ENCODE data around the gene SPESP1. TPM values are rescaled to one million over a fixed set of nuclear protein-coding genes. Genes with fewer than 3 reads are reported as not detected.
A peak's percentile ranks its signal among the peaks of the same experiment; 100 is the strongest.

Gene SPESP1
- total RNA-seq, 1 donor from 2014 or later: 2.0 TPM

GRCh38 chr15:68894208-68894607 is 36.1 kb upstream of the SPESP1 start:
- Histone ChIP-seq H3K4me3 (no peak overlapping the region), H3K27ac (no peak overlapping the region), H3K4me1 (no peaks in the 10 kb centered on the region), H3K9me3 (no peaks in the 10 kb centered on the region), H3K27me3 (ENCODE audit: low read depth) (peaks cover 7% of the 10 kb centered on the region), H3K36me3 (no peaks in the 10 kb centered on the region)
- intact Hi-C loops (cut with DNase I): no loop called here
- no peak for DNase-seq
- no peak for ATAC-seq
- no peak for TF ChIP-seq CTCF (IDR thresholded peaks at IDR 0.05)

- no peaks in the 10 kb centered on the region for H3K36me3 ChIP-seq
- H3K27ac ChIP-seq: no peak overlapping the region
- intact Hi-C loops (cut with DNase I): no loop called here
- H3K9me3 ChIP-seq: no peaks in the 10 kb centered on the region
- ATAC-seq (no peak), DNase-seq (no peak)
- no peaks in the 10 kb centered on the region for H3K4me1 ChIP-seq
- TF ChIP-seq CTCF (IDR thresholded peaks at IDR 0.05): no peak
- H3K4me3 ChIP-seq: no peak overlapping the region
- peaks cover 7% of the 10 kb centered on the region for H3K27me3 ChIP-seq (ENCODE audit: low read depth)
Measured at GRCh38 chr15:68896178-68896577, 34.1 kb upstream of the SPESP1 start.

- DNase-seq (no peak), ATAC-seq (no peak)
- intact Hi-C loops (cut with DNase I): no loop called here
- TF ChIP-seq CTCF (IDR thresholded peaks at IDR 0.05): no peak
- Histone ChIP-seq H3K27ac (no peak overlapping the region), H3K4me3 (no peak overlapping the region), H3K36me3 (no peaks in the 10 kb centered on the region), H3K27me3 (ENCODE audit: low read depth) (peaks cover 7% of the 10 kb centered on the region), H3K9me3 (no peaks in the 10 kb centered on the region), H3K4me1 (no peaks in the 10 kb centered on the region)
Measured at GRCh38 chr15:68897016-68897415, 33.3 kb upstream of the SPESP1 start.

- Histone ChIP-seq H3K9me3 (no peaks in the 10 kb centered on the region), H3K27ac (no peak overlapping the region), H3K4me1 (no peaks in the 10 kb centered on the region), H3K27me3 (ENCODE audit: low read depth) (no peaks in the 10 kb centered on the region), H3K4me3 (no peak overlapping the region), H3K36me3 (no peaks in the 10 kb centered on the region)
- intact Hi-C loops (cut with DNase I): no loop called here
- peak; percentile 40 to 53 for ATAC-seq
- DNase-seq: no peak
- no peak for TF ChIP-seq CTCF (IDR thresholded peaks at IDR 0.05)
Measured at GRCh38 chr15:68900027-68900426, 30.3 kb upstream of the SPESP1 start.

GRCh38 chr15:68907396-68907923 is 22.9 kb upstream of the SPESP1 start:
- no peak for DNase-seq
- Histone ChIP-seq H3K27ac (no peak overlapping the region), H3K27me3 (ENCODE audit: low read depth) (peaks cover 7% of the 10 kb centered on the region), H3K4me3 (no peak overlapping the region), H3K36me3 (no peaks in the 10 kb centered on the region), H3K4me1 (no peaks in the 10 kb centered on the region), H3K9me3 (no peaks in the 10 kb centered on the region)
- intact Hi-C loops (cut with DNase I): no loop called here
- no peak for ATAC-seq
- no peak for TF ChIP-seq CTCF (IDR thresholded peaks at IDR 0.05)

All from lower lobe of right lung (tissue), 2 donors.